SU-DHL-6 (cell line): Measurements from ENCODE around the gene MYO15B.

Experiments
- EZH2phosphoT487 ChIP-seq: fragments of 200-600 bp; sonication (generic), shearing (Covaris generic); conservative IDR thresholded peaks from 2 replicates; pipeline ENCODE4 v1.6.1; 2018; ENCODE audit warnings: mild to moderate bottlenecking, antibody characterized with exemption, low read length, moderate library complexity, mixed read lengths
- TF ChIP-seq, protein P1 (sequence below): fragments of 200-600 bp; sonication (generic); IDR thresholded peaks from one replicate; pipeline ENCODE4 v1.5.1; 2017; ENCODE audit warnings: antibody characterized with exemption, mild to moderate bottlenecking, low read length, moderate library complexity; ENCODE audit not compliant: insufficient read depth, poor library complexity, severe bottlenecking

DNA sequence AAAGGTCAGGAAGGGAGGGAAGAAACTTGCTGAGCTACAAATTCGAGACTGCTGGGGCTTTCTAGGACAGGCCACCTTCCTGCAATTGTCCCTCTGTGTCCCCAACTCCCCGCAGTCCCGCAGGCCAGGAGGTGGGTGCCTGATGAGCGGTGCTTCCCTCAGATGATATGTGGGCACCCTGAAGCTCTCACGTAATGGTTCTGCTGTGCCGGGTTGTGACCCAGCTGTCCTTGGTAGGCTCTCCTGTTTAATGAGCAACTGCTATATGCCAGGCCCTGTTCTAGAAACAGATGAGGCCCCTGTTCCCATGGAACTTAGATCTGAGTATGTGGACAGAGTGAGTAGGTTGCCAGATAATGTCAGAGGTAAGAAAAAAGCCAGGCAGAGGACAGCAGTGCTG, 22.0 kb upstream of the MYO15B start:
- TF ChIP-seq, protein P1, sequence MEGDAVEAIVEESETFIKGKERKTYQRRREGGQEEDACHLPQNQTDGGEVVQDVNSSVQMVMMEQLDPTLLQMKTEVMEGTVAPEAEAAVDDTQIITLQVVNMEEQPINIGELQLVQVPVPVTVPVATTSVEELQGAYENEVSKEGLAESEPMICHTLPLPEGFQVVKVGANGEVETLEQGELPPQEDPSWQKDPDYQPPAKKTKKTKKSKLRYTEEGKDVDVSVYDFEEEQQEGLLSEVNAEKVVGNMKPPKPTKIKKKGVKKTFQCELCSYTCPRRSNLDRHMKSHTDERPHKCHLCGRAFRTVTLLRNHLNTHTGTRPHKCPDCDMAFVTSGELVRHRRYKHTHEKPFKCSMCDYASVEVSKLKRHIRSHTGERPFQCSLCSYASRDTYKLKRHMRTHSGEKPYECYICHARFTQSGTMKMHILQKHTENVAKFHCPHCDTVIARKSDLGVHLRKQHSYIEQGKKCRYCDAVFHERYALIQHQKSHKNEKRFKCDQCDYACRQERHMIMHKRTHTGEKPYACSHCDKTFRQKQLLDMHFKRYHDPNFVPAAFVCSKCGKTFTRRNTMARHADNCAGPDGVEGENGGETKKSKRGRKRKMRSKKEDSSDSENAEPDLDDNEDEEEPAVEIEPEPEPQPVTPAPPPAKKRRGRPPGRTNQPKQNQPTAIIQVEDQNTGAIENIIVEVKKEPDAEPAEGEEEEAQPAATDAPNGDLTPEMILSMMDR: no peak
- TF ChIP-seq EZH2phosphoT487: no peak
